ENCODE measurements around the gene AIFM1. TPM values are rescaled to one million over a fixed set of nuclear protein-coding genes. Genes with fewer than 3 reads are reported as not detected.

AIFM1 gene
- total and polyA plus RNA-seq, 4 donors: 33.1 to 79.0 (median 66.4) TPM

- no peaks in the 10 kb centered on the region for H3K9me3 ChIP-seq (ENCODE audit: control insufficient read depth in 4 of 4, low read length in 3 of 4)
- H3K4me1 ChIP-seq (ENCODE audit: control insufficient read depth in 4 of 4, insufficient read depth in 4 of 4, low read length in 3 of 4): no peaks in the 10 kb centered on the region
- H3K36me3 ChIP-seq (ENCODE audit: control insufficient read depth in 4 of 4, insufficient read depth in 3 of 4, low read depth in 1 of 4, low read length in 3 of 4): no peaks in the 10 kb centered on the region
- H3K4me3 ChIP-seq (ENCODE audit: low read depth in 1 of 3, low read length in 3 of 3): no peak overlapping the region
- H3K9ac ChIP-seq (ENCODE audit: low read depth in 1 of 2, low read length in 2 of 2): no peak overlapping the region
- DNase-seq (ENCODE audit: low spot score): no peak
- peaks cover 0 to 3% (median 0%) of the 10 kb centered on the region in 4 donors for H3K27me3 ChIP-seq (ENCODE audit: control insufficient read depth in 4 of 4, insufficient read depth in 4 of 4, low read length in 3 of 4)
- no peak overlapping the region for H3K27ac ChIP-seq (ENCODE audit: low read depth in 1 of 2, low read length in 2 of 2)
- 88% methylated on average over 3 of the region's 3 CpGs for WGBS
- TF ChIP-seq RAD21 (IDR thresholded peaks at IDR 0.05) (no peak), HNF4G (IDR thresholded peaks at IDR 0.05) (no peak), YY1 (IDR thresholded peaks at IDR 0.05) (no peak), FOXA1 (IDR thresholded peaks at IDR 0.05) (no peak), SP1 (IDR thresholded peaks at IDR 0.05) (no peak), FOXA2 (IDR thresholded peaks at IDR 0.05) (no peak), NR2F2 (IDR thresholded peaks at IDR 0.05) (no peak), EGR1 (IDR thresholded peaks at IDR 0.05; ENCODE audit: low read depth in 2 of 2) (no peak), GABPA (IDR thresholded peaks at IDR 0.05 in 1 of 2, conservative IDR thresholded peaks at IDR 0.05 in 1 of 2) (no peak), MAX (IDR thresholded peaks at IDR 0.05) (no peak), RXRA (IDR thresholded peaks at IDR 0.05) (no peak), TAF1 (conservative IDR thresholded peaks at IDR 0.05) (no peak), ZBTB33 (IDR thresholded peaks at IDR 0.05) (no peak)
- TF ChIP-seq, protein P1, sequence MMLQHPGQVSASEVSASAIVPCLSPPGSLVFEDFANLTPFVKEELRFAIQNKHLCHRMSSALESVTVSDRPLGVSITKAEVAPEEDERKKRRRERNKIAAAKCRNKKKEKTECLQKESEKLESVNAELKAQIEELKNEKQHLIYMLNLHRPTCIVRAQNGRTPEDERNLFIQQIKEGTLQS (IDR thresholded peaks at IDR 0.05): no peak
- TF ChIP-seq, protein P2, sequence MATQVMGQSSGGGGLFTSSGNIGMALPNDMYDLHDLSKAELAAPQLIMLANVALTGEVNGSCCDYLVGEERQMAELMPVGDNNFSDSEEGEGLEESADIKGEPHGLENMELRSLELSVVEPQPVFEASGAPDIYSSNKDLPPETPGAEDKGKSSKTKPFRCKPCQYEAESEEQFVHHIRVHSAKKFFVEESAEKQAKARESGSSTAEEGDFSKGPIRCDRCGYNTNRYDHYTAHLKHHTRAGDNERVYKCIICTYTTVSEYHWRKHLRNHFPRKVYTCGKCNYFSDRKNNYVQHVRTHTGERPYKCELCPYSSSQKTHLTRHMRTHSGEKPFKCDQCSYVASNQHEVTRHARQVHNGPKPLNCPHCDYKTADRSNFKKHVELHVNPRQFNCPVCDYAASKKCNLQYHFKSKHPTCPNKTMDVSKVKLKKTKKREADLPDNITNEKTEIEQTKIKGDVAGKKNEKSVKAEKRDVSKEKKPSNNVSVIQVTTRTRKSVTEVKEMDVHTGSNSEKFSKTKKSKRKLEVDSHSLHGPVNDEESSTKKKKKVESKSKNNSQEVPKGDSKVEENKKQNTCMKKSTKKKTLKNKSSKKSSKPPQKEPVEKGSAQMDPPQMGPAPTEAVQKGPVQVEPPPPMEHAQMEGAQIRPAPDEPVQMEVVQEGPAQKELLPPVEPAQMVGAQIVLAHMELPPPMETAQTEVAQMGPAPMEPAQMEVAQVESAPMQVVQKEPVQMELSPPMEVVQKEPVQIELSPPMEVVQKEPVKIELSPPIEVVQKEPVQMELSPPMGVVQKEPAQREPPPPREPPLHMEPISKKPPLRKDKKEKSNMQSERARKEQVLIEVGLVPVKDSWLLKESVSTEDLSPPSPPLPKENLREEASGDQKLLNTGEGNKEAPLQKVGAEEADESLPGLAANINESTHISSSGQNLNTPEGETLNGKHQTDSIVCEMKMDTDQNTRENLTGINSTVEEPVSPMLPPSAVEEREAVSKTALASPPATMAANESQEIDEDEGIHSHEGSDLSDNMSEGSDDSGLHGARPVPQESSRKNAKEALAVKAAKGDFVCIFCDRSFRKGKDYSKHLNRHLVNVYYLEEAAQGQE (IDR thresholded peaks at IDR 0.05): no peak
These were observed 75.3 kb downstream of the AIFM1 start for GRCh38 chrX:130090364-130090763.

GRCh38 chrX:130086447-130087206 is 79.0 kb downstream of the AIFM1 start:
- Histone ChIP-seq H3K9me3 (ENCODE audit: control insufficient read depth in 4 of 4, low read length in 3 of 4) (no peaks in the 10 kb centered on the region), H3K4me1 (ENCODE audit: control insufficient read depth in 4 of 4, insufficient read depth in 4 of 4, low read length in 3 of 4) (peaks cover 0 to 6% (median 0%) of the 10 kb centered on the region in 4 donors), H3K27ac (ENCODE audit: low read depth in 1 of 2, low read length in 2 of 2) (peak overlapping the region; percentile 31 to 42), H3K36me3 (ENCODE audit: control insufficient read depth in 4 of 4, insufficient read depth in 3 of 4, low read depth in 1 of 4, low read length in 3 of 4) (no peaks in the 10 kb centered on the region), H3K9ac (ENCODE audit: low read depth in 1 of 2, low read length in 2 of 2) (no peak overlapping the region), H3K4me3 (ENCODE audit: low read depth in 1 of 3, low read length in 3 of 3) (no peak overlapping the region), H3K27me3 (ENCODE audit: control insufficient read depth in 4 of 4, insufficient read depth in 4 of 4, low read length in 3 of 4) (peaks cover 0 to 5% (median 0%) of the 10 kb centered on the region in 4 donors)
- DNase-seq (ENCODE audit: low spot score): no peak
- WGBS: 73% methylated on average over 13 of the region's 13 CpGs
- TF ChIP-seq HNF4G (IDR thresholded peaks at IDR 0.05) (no peak), JUND (IDR thresholded peaks at IDR 0.05) (no peak), HNF4A (conservative IDR thresholded peaks at IDR 0.05) (no peak), MAX (IDR thresholded peaks at IDR 0.05) (no peak), YY1 (IDR thresholded peaks at IDR 0.05) (no peak), FOXA1 (IDR thresholded peaks at IDR 0.05) (no peak), EGR1 (IDR thresholded peaks at IDR 0.05; ENCODE audit: low read depth in 2 of 2) (no peak), RAD21 (IDR thresholded peaks at IDR 0.05) (no peak), ZBTB33 (IDR thresholded peaks at IDR 0.05) (no peak), FOXA2 (IDR thresholded peaks at IDR 0.05) (no peak), TAF1 (conservative IDR thresholded peaks at IDR 0.05) (no peak)
- TF ChIP-seq, protein P1 (IDR thresholded peaks at IDR 0.05): no peak
- TF ChIP-seq, protein P3, sequence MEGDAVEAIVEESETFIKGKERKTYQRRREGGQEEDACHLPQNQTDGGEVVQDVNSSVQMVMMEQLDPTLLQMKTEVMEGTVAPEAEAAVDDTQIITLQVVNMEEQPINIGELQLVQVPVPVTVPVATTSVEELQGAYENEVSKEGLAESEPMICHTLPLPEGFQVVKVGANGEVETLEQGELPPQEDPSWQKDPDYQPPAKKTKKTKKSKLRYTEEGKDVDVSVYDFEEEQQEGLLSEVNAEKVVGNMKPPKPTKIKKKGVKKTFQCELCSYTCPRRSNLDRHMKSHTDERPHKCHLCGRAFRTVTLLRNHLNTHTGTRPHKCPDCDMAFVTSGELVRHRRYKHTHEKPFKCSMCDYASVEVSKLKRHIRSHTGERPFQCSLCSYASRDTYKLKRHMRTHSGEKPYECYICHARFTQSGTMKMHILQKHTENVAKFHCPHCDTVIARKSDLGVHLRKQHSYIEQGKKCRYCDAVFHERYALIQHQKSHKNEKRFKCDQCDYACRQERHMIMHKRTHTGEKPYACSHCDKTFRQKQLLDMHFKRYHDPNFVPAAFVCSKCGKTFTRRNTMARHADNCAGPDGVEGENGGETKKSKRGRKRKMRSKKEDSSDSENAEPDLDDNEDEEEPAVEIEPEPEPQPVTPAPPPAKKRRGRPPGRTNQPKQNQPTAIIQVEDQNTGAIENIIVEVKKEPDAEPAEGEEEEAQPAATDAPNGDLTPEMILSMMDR (IDR thresholded peaks at IDR 0.05; ENCODE audit: low read depth, low read length, missing input control): no peak

Data from liver (tissue), 9 donors.